ENCODE data around the gene KIF15.

DNA sequence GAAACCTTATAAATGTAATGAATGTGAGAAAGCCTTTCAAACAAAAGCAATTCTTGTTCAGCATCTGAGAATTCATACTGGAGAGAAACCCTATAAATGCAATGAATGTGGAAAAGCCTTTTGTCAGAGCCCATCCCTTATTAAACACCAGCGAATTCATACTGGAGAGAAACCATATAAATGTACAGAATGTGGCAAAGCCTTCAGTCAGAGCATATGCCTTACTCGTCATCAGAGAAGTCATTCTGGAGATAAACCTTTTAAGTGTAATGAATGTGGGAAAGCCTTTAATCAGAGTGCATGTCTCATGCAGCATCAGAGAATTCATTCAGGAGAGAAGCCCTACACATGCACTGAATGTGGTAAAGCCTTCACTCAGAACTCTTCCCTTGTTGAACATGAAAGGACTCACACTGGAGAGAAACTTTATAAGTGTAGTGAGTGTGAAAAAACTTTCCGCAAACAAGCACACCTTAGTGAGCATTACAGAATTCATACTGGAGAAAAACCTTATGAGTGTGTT, 26.9 kb upstream of the KIF15 start:
- TF ChIP-seq FOXM1 (IDR thresholded peaks at IDR 0.05; ENCODE audit: borderline replicate concordance) (no peak), SUZ12 (IDR thresholded peaks at IDR 0.05) (no peak), FOXK2 (IDR thresholded peaks at IDR 0.05) (no peak), ARNT (IDR thresholded peaks at IDR 0.05) (no peak), TARDBP (IDR thresholded peaks at IDR 0.05) (no peak), L3MBTL2 (conservative IDR thresholded peaks at IDR 0.05) (no peak), ELF4 (IDR thresholded peaks at IDR 0.05) (no peak), SP1 (IDR thresholded peaks at IDR 0.05) (no peak)
